Measurements from ENCODE around the gene MED13L. TPM values are rescaled to one million over a fixed set of nuclear protein-coding genes. Genes with fewer than 3 reads are reported as not detected.
A peak's percentile ranks its signal among the peaks of the same experiment; 100 is the strongest.

Gene MED13L
- total and polyA plus RNA-seq, 4 donors: 52.2 to 196 (median 88.6) TPM

GRCh38 chr12:116019415-116019814 lies 258.1 kb downstream of the MED13L start:
- Histone ChIP-seq H3K27me3 (ENCODE audit: control insufficient read depth, insufficient read depth, low read length) (no peaks in the 10 kb centered on the region), H3K27ac (ENCODE audit: low read depth, low read length) (no peak overlapping the region), H3K9me3 (ENCODE audit: control insufficient read depth, insufficient read depth, low read length) (no peaks in the 10 kb centered on the region), H3K36me3 (ENCODE audit: control insufficient read depth, insufficient read depth, low read length) (peaks cover 2% of the 10 kb centered on the region), H3K4me3 (ENCODE audit: low read depth, low read length) (no peak overlapping the region), H3K4me1 (ENCODE audit: control insufficient read depth, insufficient read depth, low read length) (no peaks in the 10 kb centered on the region)
- no peak for DNase-seq (ENCODE audit: low read depth in 4 of 6, low spot score in 6 of 6)

GRCh38 chr12:116018282-116018681 lies 259.2 kb downstream of the MED13L start:
- no peak for DNase-seq (ENCODE audit: low read depth in 4 of 6, low spot score in 6 of 6)
- H3K27ac ChIP-seq (ENCODE audit: low read depth, low read length): no peak overlapping the region
- no peak overlapping the region for H3K4me3 ChIP-seq (ENCODE audit: low read depth, low read length)
- H3K4me1 ChIP-seq (ENCODE audit: control insufficient read depth, insufficient read depth, low read length): no peaks in the 10 kb centered on the region
- H3K9me3 ChIP-seq (ENCODE audit: control insufficient read depth, insufficient read depth, low read length): no peaks in the 10 kb centered on the region
- no peaks in the 10 kb centered on the region for H3K27me3 ChIP-seq (ENCODE audit: control insufficient read depth, insufficient read depth, low read length)
- H3K36me3 ChIP-seq (ENCODE audit: control insufficient read depth, insufficient read depth, low read length): peaks cover 2% of the 10 kb centered on the region
- WGBS (ENCODE audit: insufficient coverage): no CpG with 5 or more reads among the region's 2 CpGs

GRCh38 chr12:116015525-116015924 lies 262.0 kb downstream of the MED13L start:
- WGBS (ENCODE audit: insufficient coverage): no CpG with 5 or more reads among the region's 1 CpG
- DNase-seq (ENCODE audit: low read depth in 4 of 6, low spot score in 6 of 6): peak in 4 of 6 donors; percentile 26 to 86 (median 59)
- no peak overlapping the region for H3K4me3 ChIP-seq (ENCODE audit: low read depth, low read length)

GRCh38 chr12:116012757-116013156 lies 264.7 kb downstream of the MED13L start:
- DNase-seq (ENCODE audit: low read depth in 4 of 6, low spot score in 6 of 6): no peak
- H3K27me3 ChIP-seq (ENCODE audit: control insufficient read depth, insufficient read depth, low read length): no peaks in the 10 kb centered on the region
- no peak overlapping the region for H3K27ac ChIP-seq (ENCODE audit: low read depth, low read length)
- H3K36me3 ChIP-seq (ENCODE audit: control insufficient read depth, insufficient read depth, low read length): peaks cover 15% of the 10 kb centered on the region
- H3K9me3 ChIP-seq (ENCODE audit: control insufficient read depth, insufficient read depth, low read length): no peaks in the 10 kb centered on the region
- no peaks in the 10 kb centered on the region for H3K4me1 ChIP-seq (ENCODE audit: control insufficient read depth, insufficient read depth, low read length)
- no CpG with 5 or more reads among the region's 3 CpGs for WGBS (ENCODE audit: insufficient coverage)
- H3K4me3 ChIP-seq (ENCODE audit: low read depth, low read length): no peak overlapping the region

More at GRCh38 chr12:116015525-116015924, 262.0 kb downstream of the MED13L start:
- Histone ChIP-seq H3K27ac (ENCODE audit: low read depth, low read length) (no peak overlapping the region), H3K36me3 (ENCODE audit: control insufficient read depth, insufficient read depth, low read length) (peaks cover 2% of the 10 kb centered on the region), H3K27me3 (ENCODE audit: control insufficient read depth, insufficient read depth, low read length) (no peaks in the 10 kb centered on the region), H3K9me3 (ENCODE audit: control insufficient read depth, insufficient read depth, low read length) (no peaks in the 10 kb centered on the region), H3K4me1 (ENCODE audit: control insufficient read depth, insufficient read depth, low read length) (no peaks in the 10 kb centered on the region)

- DNase-seq (ENCODE audit: low read depth in 4 of 6, low spot score in 6 of 6): no peak
- Histone ChIP-seq H3K36me3 (ENCODE audit: control insufficient read depth, insufficient read depth, low read length) (peaks cover 13% of the 10 kb centered on the region), H3K4me3 (ENCODE audit: low read depth, low read length) (no peak overlapping the region), H3K4me1 (ENCODE audit: control insufficient read depth, insufficient read depth, low read length) (no peaks in the 10 kb centered on the region), H3K27me3 (ENCODE audit: control insufficient read depth, insufficient read depth, low read length) (no peaks in the 10 kb centered on the region), H3K27ac (ENCODE audit: low read depth, low read length) (no peak overlapping the region), H3K9me3 (ENCODE audit: control insufficient read depth, insufficient read depth, low read length) (no peaks in the 10 kb centered on the region)
- no CpG with 5 or more reads among the region's 3 CpGs for WGBS (ENCODE audit: insufficient coverage)
Observed at GRCh38 chr12:116011217-116011616, 266.3 kb downstream of the MED13L start.

- Histone ChIP-seq H3K4me1 (ENCODE audit: control insufficient read depth, insufficient read depth, low read length) (no peaks in the 10 kb centered on the region), H3K36me3 (ENCODE audit: control insufficient read depth, insufficient read depth, low read length) (peaks cover 13% of the 10 kb centered on the region), H3K27ac (ENCODE audit: low read depth, low read length) (no peak overlapping the region), H3K9me3 (ENCODE audit: control insufficient read depth, insufficient read depth, low read length) (no peaks in the 10 kb centered on the region), H3K4me3 (ENCODE audit: low read depth, low read length) (no peak overlapping the region), H3K27me3 (ENCODE audit: control insufficient read depth, insufficient read depth, low read length) (no peaks in the 10 kb centered on the region)
- DNase-seq (ENCODE audit: low read depth in 4 of 6, low spot score in 6 of 6): no peak
- 79% methylated on average over 3 of the region's 3 CpGs for WGBS (ENCODE audit: insufficient coverage)
Observed at GRCh38 chr12:116010467-116010866, 267.0 kb downstream of the MED13L start.

- H3K4me1 ChIP-seq (ENCODE audit: control insufficient read depth, insufficient read depth, low read length): no peaks in the 10 kb centered on the region
- no peak overlapping the region for H3K4me3 ChIP-seq (ENCODE audit: low read depth, low read length)
- H3K27ac ChIP-seq (ENCODE audit: low read depth, low read length): no peak overlapping the region
- peak in 1 of 6 donors; percentile 52 for DNase-seq (ENCODE audit: low read depth in 4 of 6, low spot score in 6 of 6)
- 46% methylated on average over 2 of the region's 4 CpGs for WGBS (ENCODE audit: insufficient coverage)
- H3K9me3 ChIP-seq (ENCODE audit: control insufficient read depth, insufficient read depth, low read length): no peaks in the 10 kb centered on the region
- H3K27me3 ChIP-seq (ENCODE audit: control insufficient read depth, insufficient read depth, low read length): no peaks in the 10 kb centered on the region
- peaks cover 13% of the 10 kb centered on the region for H3K36me3 ChIP-seq (ENCODE audit: control insufficient read depth, insufficient read depth, low read length)
Observed at GRCh38 chr12:116009805-116010204, 267.7 kb downstream of the MED13L start.

GRCh38 chr12:116006141-116006540 lies 271.4 kb downstream of the MED13L start:
- no peak for DNase-seq (ENCODE audit: low read depth in 4 of 6, low spot score in 6 of 6)
- no peak overlapping the region for H3K27ac ChIP-seq (ENCODE audit: low read depth, low read length)
- H3K36me3 ChIP-seq (ENCODE audit: control insufficient read depth, insufficient read depth, low read length): peaks cover 13% of the 10 kb centered on the region
- no peak overlapping the region for H3K4me3 ChIP-seq (ENCODE audit: low read depth, low read length)
- H3K4me1 ChIP-seq (ENCODE audit: control insufficient read depth, insufficient read depth, low read length): no peaks in the 10 kb centered on the region
- no peaks in the 10 kb centered on the region for H3K9me3 ChIP-seq (ENCODE audit: control insufficient read depth, insufficient read depth, low read length)
- WGBS (ENCODE audit: insufficient coverage): no CpG with 5 or more reads among the region's 2 CpGs
- H3K27me3 ChIP-seq (ENCODE audit: control insufficient read depth, insufficient read depth, low read length): no peaks in the 10 kb centered on the region

- no peaks in the 10 kb centered on the region for H3K27me3 ChIP-seq (ENCODE audit: control insufficient read depth, insufficient read depth, low read length)
- peaks cover 2% of the 10 kb centered on the region for H3K36me3 ChIP-seq (ENCODE audit: control insufficient read depth, insufficient read depth, low read length)
- no peaks in the 10 kb centered on the region for H3K9me3 ChIP-seq (ENCODE audit: control insufficient read depth, insufficient read depth, low read length)
- peaks cover 2% of the 10 kb centered on the region for H3K4me1 ChIP-seq (ENCODE audit: control insufficient read depth, insufficient read depth, low read length)
- no peak for DNase-seq (ENCODE audit: low read depth in 4 of 6, low spot score in 6 of 6)
- 92% methylated on average over 4 of the region's 6 CpGs for WGBS (ENCODE audit: insufficient coverage)
- no peak overlapping the region for H3K4me3 ChIP-seq (ENCODE audit: low read depth, low read length)
- H3K27ac ChIP-seq (ENCODE audit: low read depth, low read length): no peak overlapping the region
Observed at GRCh38 chr12:116002890-116003536, 274.5 kb downstream of the MED13L start.

GRCh38 chr12:116000252-116000651 lies 277.2 kb downstream of the MED13L start:
- Histone ChIP-seq H3K36me3 (ENCODE audit: control insufficient read depth, insufficient read depth, low read length) (peaks cover 5% of the 10 kb centered on the region), H3K27me3 (ENCODE audit: control insufficient read depth, insufficient read depth, low read length) (no peaks in the 10 kb centered on the region), H3K4me3 (ENCODE audit: low read depth, low read length) (no peak overlapping the region), H3K27ac (ENCODE audit: low read depth, low read length) (no peak overlapping the region), H3K4me1 (ENCODE audit: control insufficient read depth, insufficient read depth, low read length) (peaks cover 2% of the 10 kb centered on the region), H3K9me3 (ENCODE audit: control insufficient read depth, insufficient read depth, low read length) (no peaks in the 10 kb centered on the region)
- WGBS (ENCODE audit: insufficient coverage): 73% methylated on average over 4 of the region's 5 CpGs
- no peak for DNase-seq (ENCODE audit: low read depth in 4 of 6, low spot score in 6 of 6)

Data from spinal cord (tissue), 10 donors.